HepG2 (cell line): ENCODE data around the gene C1orf159. TPM values are rescaled to one million over a fixed set of nuclear protein-coding genes. Genes with fewer than 3 reads are reported as not detected.
A peak's percentile ranks its signal among the peaks of the same experiment; 100 is the strongest.

Experiments
- BATF2 ChIP-seq: sonication (generic); formaldehyde crosslinking; IDR thresholded peaks from 2 replicates; pipeline ENCODE4 v1.8.0; 2022; ENCODE audit warnings: mild to moderate bottlenecking, missing genetic modification reagents, moderate library complexity
- ETS1 ChIP-seq: sonication (generic); formaldehyde crosslinking; IDR thresholded peaks from 2 replicates; pipeline ENCODE4 v1.4.0; 2020; ENCODE audit warnings: missing genetic modification reagents
- GABPB1 ChIP-seq: IDR thresholded peaks from 2 replicates; pipeline ENCODE4 v1.6.1; 2016; ENCODE audit warnings: mild to moderate bottlenecking, missing genetic modification reagents, moderate library complexity, missing compliant biosample characterization
- KLF12 ChIP-seq: sonication (generic); formaldehyde crosslinking; IDR thresholded peaks from 2 replicates; pipeline ENCODE4 v1.4.0; 2020; ENCODE audit warnings: missing genetic modification reagents, borderline replicate concordance
- NCOA5 ChIP-seq: sonication (generic); formaldehyde crosslinking; IDR thresholded peaks from 2 replicates; pipeline ENCODE4 v1.4.0; 2020; ENCODE audit warnings: missing genetic modification reagents
- NR2C2 ChIP-seq: sonication (generic); formaldehyde crosslinking; IDR thresholded peaks from 2 replicates; pipeline ENCODE4 v1.4.0; 2020; ENCODE audit warnings: missing genetic modification reagents, mild to moderate bottlenecking, moderate library complexity, borderline replicate concordance
- POLR2A ChIP-seq, 2 experiments: IDR thresholded peaks; 2 replicates each; pipeline ENCODE4 v1.6.1; 2011; ENCODE audit warnings: low read depth in 2 of 2, low read length in 2 of 2, mild to moderate bottlenecking in 1 of 2, moderate library complexity in 1 of 2; ENCODE audit not compliant: insufficient read depth in 1 of 2
- SALL2 ChIP-seq: sonication (generic); formaldehyde crosslinking; IDR thresholded peaks from 2 replicates; pipeline ENCODE4 v1.8.1; 2023; ENCODE audit warnings: mild to moderate bottlenecking, missing genetic modification reagents, inconsistent platforms
- TFDP1 ChIP-seq: IDR thresholded peaks from 2 replicates; pipeline ENCODE4 v1.6.1; 2016; ENCODE audit warnings: missing compliant biosample characterization, missing genetic modification reagents, borderline replicate concordance
- XBP1 ChIP-seq: sonication (generic); formaldehyde crosslinking; IDR thresholded peaks from 2 replicates; pipeline ENCODE4 v1.5.0; 2020; ENCODE audit warnings: missing genetic modification reagents
- ZNF280B ChIP-seq: sonication (generic); formaldehyde crosslinking; IDR thresholded peaks from 2 replicates; pipeline ENCODE4 v1.5.0; 2020; ENCODE audit warnings: missing genetic modification reagents, mild to moderate bottlenecking, borderline replicate concordance
- ZNF280D ChIP-seq: sonication (generic); formaldehyde crosslinking; IDR thresholded peaks from 2 replicates; pipeline ENCODE4 v1.5.1; 2020; ENCODE audit warnings: mild to moderate bottlenecking, missing genetic modification reagents
- ZNF367 ChIP-seq: sonication (generic); formaldehyde crosslinking; IDR thresholded peaks from 2 replicates; pipeline ENCODE4 v1.4.0; 2020; ENCODE audit warnings: missing genetic modification reagents, borderline replicate concordance
- ZNF512 ChIP-seq: sonication (generic); formaldehyde crosslinking; IDR thresholded peaks from 2 replicates; pipeline ENCODE4 v1.4.0; 2020; ENCODE audit warnings: mild to moderate bottlenecking, missing genetic modification reagents
- ZNF572 ChIP-seq: sonication (generic); formaldehyde crosslinking; IDR thresholded peaks from 2 replicates; pipeline ENCODE4 v1.5.1; 2020; ENCODE audit warnings: mild to moderate bottlenecking, missing genetic modification reagents
- ZNF724P ChIP-seq: sonication (generic); formaldehyde crosslinking; IDR thresholded peaks from 2 replicates; pipeline ENCODE4 v1.8.0; 2022; ENCODE audit warnings: missing genetic modification reagents, borderline replicate concordance
- ZNF747 ChIP-seq: sonication (generic); formaldehyde crosslinking; IDR thresholded peaks from 2 replicates; pipeline ENCODE4 v1.8.1; 2023; ENCODE audit warnings: missing genetic modification reagents, mild to moderate bottlenecking, borderline replicate concordance
- ZNF850 ChIP-seq: sonication (generic); formaldehyde crosslinking; conservative IDR thresholded peaks from 2 replicates; pipeline ENCODE4 v1.9.0; 2021; ENCODE audit warnings: mild to moderate bottlenecking, missing genetic modification reagents
- polyA plus RNA-seq, 8 experiments: library from polyadenylated mRNA; depleted of rRNA in 3 of 8; stranded (reverse) in 7 of 8; unstranded in 1 of 8; fragments of >200 nt; fragmentation: Illumina TruSeq in 4 of 8; extraction: Trizol in 4 of 8; gene quantifications; 2 replicates each; pipeline versions ENCODE4 v1.2.1 to v1.2.3, GENCODE V29; 2011 to 2016; ENCODE audit warnings: low read depth in 4 of 8, missing spikeins in 1 of 8, mixed read lengths in 1 of 8; ENCODE audit not compliant: insufficient read depth in 1 of 8
- total RNA-seq, 5 experiments: library from RNA; depleted of rRNA; stranded (reverse); fragments of >200 nt; fragmentation: Illumina TruSeq; extraction: Trizol; gene quantifications; 2 replicates each; pipeline ENCODE4 v1.2.3, GENCODE V29; 2016; ENCODE audit warnings: low read depth in 1 of 5

The C1orf159 gene
- total and polyA plus RNA-seq, 2 of the 13 experiments (the other 11 are each of a cell fraction or from before 2014, with no cell fraction given) = 3.8 to 6.7 TPM

- TF ChIP-seq BATF2 = no peak
- TF ChIP-seq KLF12 (CRISPR knock-in tag) = peak; percentile 85
- TF ChIP-seq NCOA5 = no peak
- 0 out of 2 replicates have a peak, but pooled peaks have one; percentile 78 for TF ChIP-seq ETS1 (CRISPR knock-in tag)
- 0 out of 2 replicates have a peak, but pooled peaks have one; percentile 49 for TF ChIP-seq ZNF850 (CRISPR knock-in tag)
- peak in 1 of 2 experiments; percentile 71; a peak in 2 of 4 replicates for TF ChIP-seq POLR2A (IDR thresholded peaks at IDR 0.05; ENCODE audit: insufficient read depth in 1 of 2, low read depth in 2 of 2, low read length in 2 of 2)
- TF ChIP-seq GABPB1 = peak; percentile 66
- TF ChIP-seq ZNF572 (CRISPR knock-in tag) = 0 out of 2 replicates have a peak, but pooled peaks have one; percentile 5
- TF ChIP-seq XBP1 (CRISPR knock-in tag) = no peak
- TF ChIP-seq ZNF367 (CRISPR knock-in tag) = no peak
- TF ChIP-seq ZNF747 (CRISPR knock-in tag) = 0 out of 2 replicates have a peak, but pooled peaks have one; percentile 1
- TF ChIP-seq ZNF512 = no peak
- peak; percentile 23; the same call in 1 of the 2 replicates for TF ChIP-seq ZNF724P (CRISPR knock-in tag)
- TF ChIP-seq TFDP1 (CRISPR knock-in tag) = peak; percentile 75; the same call in 1 of the 2 replicates
- TF ChIP-seq ZNF280D (CRISPR knock-in tag) = peak; percentile 88; the same call in 1 of the 2 replicates
- TF ChIP-seq ZNF280B (CRISPR knock-in tag) = no peak; the same call in 1 of the 2 replicates
- 0 out of 2 replicates have a peak, but pooled peaks have one; percentile 36 for TF ChIP-seq SALL2 (CRISPR knock-in tag)
- TF ChIP-seq NR2C2 (CRISPR knock-in tag) = peak; percentile 65; the same call in 1 of the 2 replicates
Measured at GRCh38 chr1:1124786-1125642, 9.1 kb upstream of the C1orf159 start (continued).
